Measurements from ENCODE around the gene EIF2AK2. TPM values are rescaled to one million over a fixed set of nuclear protein-coding genes. Genes with fewer than 3 reads are reported as not detected.
"Not testable (repeated sequence)": the region's sequence is repeated elsewhere in the genome, so short reads cannot be mapped to it uniquely, and the experiment has no call there.

EIF2AK2 gene
- total RNA-seq, result 34.7 and 36.5 TPM in 2 replicates
- long read RNA-seq, full-length matches to known transcripts, result 28 of 81 reads
- long read RNA-seq, partial matches to known transcripts, result 30 of 81 reads
- long read RNA-seq, other reads (novel, unspliced or antisense), result 23 of 81 reads

- H3K27me3 Mint-ChIP-seq, result peaks cover 12% of the 10 kb centered on the region
- TF ChIP-seq, protein P1, sequence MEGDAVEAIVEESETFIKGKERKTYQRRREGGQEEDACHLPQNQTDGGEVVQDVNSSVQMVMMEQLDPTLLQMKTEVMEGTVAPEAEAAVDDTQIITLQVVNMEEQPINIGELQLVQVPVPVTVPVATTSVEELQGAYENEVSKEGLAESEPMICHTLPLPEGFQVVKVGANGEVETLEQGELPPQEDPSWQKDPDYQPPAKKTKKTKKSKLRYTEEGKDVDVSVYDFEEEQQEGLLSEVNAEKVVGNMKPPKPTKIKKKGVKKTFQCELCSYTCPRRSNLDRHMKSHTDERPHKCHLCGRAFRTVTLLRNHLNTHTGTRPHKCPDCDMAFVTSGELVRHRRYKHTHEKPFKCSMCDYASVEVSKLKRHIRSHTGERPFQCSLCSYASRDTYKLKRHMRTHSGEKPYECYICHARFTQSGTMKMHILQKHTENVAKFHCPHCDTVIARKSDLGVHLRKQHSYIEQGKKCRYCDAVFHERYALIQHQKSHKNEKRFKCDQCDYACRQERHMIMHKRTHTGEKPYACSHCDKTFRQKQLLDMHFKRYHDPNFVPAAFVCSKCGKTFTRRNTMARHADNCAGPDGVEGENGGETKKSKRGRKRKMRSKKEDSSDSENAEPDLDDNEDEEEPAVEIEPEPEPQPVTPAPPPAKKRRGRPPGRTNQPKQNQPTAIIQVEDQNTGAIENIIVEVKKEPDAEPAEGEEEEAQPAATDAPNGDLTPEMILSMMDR (IDR thresholded peaks at IDR 0.05; ENCODE audit: unreplicated experiment), result no peak
- DNase-seq (ENCODE audit: low spot score, unreplicated experiment), result peak; percentile 65
- peak within 1 kb of the TSS; percentile 96 for H3K27ac Mint-ChIP-seq
- H3K4me3 Mint-ChIP-seq (ENCODE audit: low read depth), result peak within 1 kb of the TSS; percentile 79
- peaks cover 19% of the 10 kb centered on the region for H3K36me3 Mint-ChIP-seq (ENCODE audit: insufficient read depth)
- H3K9me3 Mint-ChIP-seq (ENCODE audit: low read depth), result peaks cover 6% of the 10 kb centered on the region
- H3K4me1 Mint-ChIP-seq (ENCODE audit: low read depth), result peaks cover 14% of the 10 kb centered on the region
Measured at GRCh38 chr2:37156857-37157714, at the start of gene EIF2AK2. EIF2AK2 (minus strand) TSS chr2:37156980; CDS start chr2:37147806, 9,174 bp downstream.

DNA sequence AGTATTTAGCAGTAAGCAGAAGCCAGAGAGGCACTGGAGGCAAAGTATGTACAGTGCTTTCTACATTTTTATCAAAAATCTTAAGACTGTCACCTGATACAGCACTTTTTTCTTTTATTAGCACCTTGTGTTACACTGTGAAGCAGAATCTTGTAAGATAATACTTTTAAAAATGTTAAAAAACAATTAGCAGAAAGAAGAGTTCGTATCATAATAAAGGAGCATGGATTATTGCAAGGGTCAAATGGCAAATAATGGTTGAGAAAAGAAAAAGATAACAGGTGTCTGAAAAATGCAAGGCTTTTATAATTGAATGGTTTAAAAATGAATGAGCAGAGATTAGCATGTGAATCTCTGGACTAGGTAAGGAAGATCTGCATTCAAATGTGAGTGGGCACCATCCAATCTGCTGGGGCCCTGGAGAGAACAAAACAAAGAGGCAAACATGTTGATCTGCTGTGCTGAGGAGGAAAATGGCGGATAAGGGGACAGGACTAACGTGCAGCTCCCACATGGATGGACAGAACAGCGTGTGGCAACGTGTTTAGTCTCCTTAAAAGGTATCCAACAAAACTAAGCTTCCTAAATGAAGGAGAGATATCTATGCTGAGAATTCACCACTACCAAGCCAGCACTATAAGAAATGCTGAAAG lies 49.0 kb upstream of the EIF2AK2 start:
- Mint-ChIP-seq H3K27me3 (no peaks in the 10 kb centered on the region), H3K4me1 (ENCODE audit: low read depth) (no peaks in the 10 kb centered on the region), H3K9me3 (ENCODE audit: low read depth) (peaks cover 16% of the 10 kb centered on the region), H3K4me3 (ENCODE audit: low read depth) (no peak overlapping the region), H3K27ac (peak overlapping the region; percentile 71), H3K36me3 (ENCODE audit: insufficient read depth) (peaks cover 74% of the 10 kb centered on the region)
- TF ChIP-seq, protein P1 (IDR thresholded peaks at IDR 0.05; ENCODE audit: unreplicated experiment), result no peak
- DNase-seq (ENCODE audit: low spot score, unreplicated experiment), result no peak

- peaks cover 69% of the 10 kb centered on the region for H3K36me3 Mint-ChIP-seq (ENCODE audit: insufficient read depth)
- H3K4me3 Mint-ChIP-seq (ENCODE audit: low read depth), result not testable (repeated sequence)
Measured at GRCh38 chr2:37205071-37205661, 48.4 kb upstream of the EIF2AK2 start.

DNA sequence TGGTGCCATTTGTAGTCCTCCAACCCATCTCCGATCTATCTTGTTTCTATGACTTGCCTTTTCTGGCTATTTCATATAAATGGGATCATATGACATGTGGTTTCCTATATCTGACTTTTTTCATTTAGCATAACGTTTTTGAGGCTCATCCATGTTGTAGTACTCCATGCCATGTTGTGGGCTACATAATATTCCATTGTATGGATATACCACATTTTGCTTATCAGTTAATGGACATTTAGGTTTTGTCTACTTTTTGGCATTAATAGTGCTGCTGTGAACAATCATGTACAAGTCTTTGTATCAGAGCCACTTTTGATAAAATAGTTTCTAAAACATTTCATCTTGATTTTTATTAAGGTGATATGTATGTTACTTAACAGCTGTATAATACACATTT lies 46.9 kb upstream of the EIF2AK2 start:
- H3K9me3 Mint-ChIP-seq (ENCODE audit: low read depth), result peaks cover 8% of the 10 kb centered on the region

More at GRCh38 chr2:37205071-37205661, 48.4 kb upstream of the EIF2AK2 start:
- DNase-seq (ENCODE audit: low spot score, unreplicated experiment); H3K27me3 Mint-ChIP-seq; H3K4me1 Mint-ChIP-seq (ENCODE audit: low read depth): not testable (repeated sequence)
- Mint-ChIP-seq H3K27ac (peak overlapping the region; percentile 81), H3K9me3 (ENCODE audit: low read depth) (peaks cover 16% of the 10 kb centered on the region)

GRCh38 chr2:37201766-37202165 lies 45.0 kb upstream of the EIF2AK2 start:
- peaks cover 4% of the 10 kb centered on the region for H3K9me3 Mint-ChIP-seq (ENCODE audit: low read depth)
- no peak overlapping the region for H3K4me3 Mint-ChIP-seq (ENCODE audit: low read depth)
- no peak for DNase-seq (ENCODE audit: low spot score, unreplicated experiment)
- no peak overlapping the region for H3K27ac Mint-ChIP-seq
- TF ChIP-seq, protein P1 (IDR thresholded peaks at IDR 0.05; ENCODE audit: unreplicated experiment), result no peak
- no peaks in the 10 kb centered on the region for H3K4me1 Mint-ChIP-seq (ENCODE audit: low read depth)
- peaks cover 36% of the 10 kb centered on the region for H3K36me3 Mint-ChIP-seq (ENCODE audit: insufficient read depth)
- no peaks in the 10 kb centered on the region for H3K27me3 Mint-ChIP-seq

More for the DNA sequence above, 46.9 kb upstream of the EIF2AK2 start:
- Mint-ChIP-seq H3K36me3 (ENCODE audit: insufficient read depth) (peaks cover 54% of the 10 kb centered on the region), H3K27ac (no peak overlapping the region), H3K4me1 (ENCODE audit: low read depth) (no peaks in the 10 kb centered on the region), H3K4me3 (ENCODE audit: low read depth) (no peak overlapping the region), H3K27me3 (no peaks in the 10 kb centered on the region)
- TF ChIP-seq, protein P1 (IDR thresholded peaks at IDR 0.05; ENCODE audit: unreplicated experiment), result no peak
- no peak for DNase-seq (ENCODE audit: low spot score, unreplicated experiment)
